GM21381 (cell line): ENCODE results near the gene SULT2B1.
"Not testable (repeated sequence)": the region's sequence is repeated elsewhere in the genome, so short reads cannot be mapped to it uniquely, and the experiment has no call there.

Experiments
- ATAC-seq: cut with Tn5 transposase; IDR thresholded peaks from one replicate; pipeline ENCODE4 v1.9.1; 2021; ENCODE audit warnings: mild to moderate bottlenecking, moderate library complexity; ENCODE audit not compliant: unreplicated experiment

Gene SULT2B1

GRCh38 chr19:48618278-48618915 is 66.4 kb downstream of the SULT2B1 start:
- ATAC-seq: no peak

- ATAC-seq: peak; percentile 81
Observed at GRCh38 chr19:48618916-48619691, 67.1 kb downstream of the SULT2B1 start, which contains the start of the genes RPL18 and SPHK2. Gene RPL18, minus strand, starts transcription at chr19:48619178. Its CDS starts 35 bp downstream, at chr19:48619143. Gene SPHK2, plus strand, starts transcription at chr19:48619506. Its CDS starts 1,009 bp downstream, at chr19:48620515.

DNA sequence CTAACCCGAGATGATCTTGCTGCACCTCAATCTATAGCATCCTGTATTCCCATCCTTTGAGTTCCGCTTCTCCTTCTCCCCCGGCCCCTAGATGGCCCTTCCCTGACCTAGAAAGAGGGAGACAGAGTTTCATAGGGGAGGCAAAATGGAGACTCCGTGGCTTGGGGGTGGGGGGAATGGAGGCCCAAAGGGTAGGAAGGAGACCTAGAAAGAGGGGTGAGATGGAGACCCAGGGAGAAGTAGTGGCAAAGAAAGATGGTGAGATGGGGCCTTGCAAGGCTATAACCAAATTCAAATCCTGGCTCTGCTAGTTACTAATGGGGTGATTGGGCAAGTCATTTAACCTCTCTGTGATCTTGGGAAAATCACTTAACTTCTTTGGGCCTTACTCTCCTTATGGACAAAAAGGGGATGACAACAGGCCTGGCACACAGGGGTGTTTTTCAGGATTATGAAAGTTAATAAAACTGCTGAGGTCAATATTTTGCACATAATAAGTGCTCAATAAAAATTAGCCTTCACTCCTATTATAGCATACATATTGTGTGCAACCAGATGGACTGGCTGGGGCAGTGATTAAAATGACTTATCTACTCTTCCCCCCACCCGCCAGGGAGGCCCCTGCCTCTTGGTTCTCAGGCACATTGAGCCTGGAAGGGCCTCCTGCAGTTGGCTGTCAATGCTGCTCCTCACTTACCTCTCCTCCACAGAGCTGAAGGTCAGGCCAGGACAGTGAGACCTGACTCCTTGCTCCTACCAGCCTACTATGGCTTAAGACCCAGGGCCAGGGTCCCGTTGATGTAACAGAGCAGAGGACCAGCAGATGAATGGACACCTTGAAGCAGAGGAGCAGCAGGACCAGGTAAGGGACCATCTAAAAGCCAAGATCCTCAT is 68.0 kb downstream of the SULT2B1 start:
- ATAC-seq: no peak

- no peak for ATAC-seq
Observed at GRCh38 chr19:48623556-48624066, 71.6 kb downstream of the SULT2B1 start.

DNA sequence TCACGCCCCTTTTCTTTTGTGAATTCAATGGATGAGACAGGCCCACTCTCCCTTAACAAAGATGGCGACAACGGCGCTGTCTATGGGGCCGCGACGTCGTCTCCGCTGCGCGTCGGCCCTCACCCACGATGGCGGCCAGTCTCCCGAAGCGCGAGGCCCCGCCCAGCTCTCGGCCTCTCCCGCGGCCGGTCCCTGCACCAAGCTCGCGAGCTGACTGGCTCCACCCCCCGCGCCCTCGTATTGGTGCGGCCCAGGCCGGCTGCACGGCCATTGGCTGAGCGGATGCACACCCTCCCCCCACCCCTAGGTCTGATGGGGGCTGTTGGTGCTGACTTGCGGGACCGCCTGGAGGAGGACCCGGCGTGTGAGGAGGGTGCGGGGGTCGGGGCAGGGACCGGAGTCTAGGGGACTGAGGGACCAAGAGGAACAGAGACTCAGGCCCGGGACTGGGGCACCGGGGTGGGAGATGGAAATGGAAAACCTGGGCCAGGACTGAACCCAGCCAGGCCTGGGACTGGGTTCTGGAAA is 72.2 kb downstream of the SULT2B1 start:
- peak; percentile 54 for ATAC-seq

- ATAC-seq: no peak
Observed at GRCh38 chr19:48624791-48625723, 73.1 kb downstream of the SULT2B1 start.

GRCh38 chr19:48625891-48626327 is 73.9 kb downstream of the SULT2B1 start:
- no peak for ATAC-seq

- no peak for ATAC-seq
Observed at GRCh38 chr19:48627201-48627864, 75.4 kb downstream of the SULT2B1 start.

DNA sequence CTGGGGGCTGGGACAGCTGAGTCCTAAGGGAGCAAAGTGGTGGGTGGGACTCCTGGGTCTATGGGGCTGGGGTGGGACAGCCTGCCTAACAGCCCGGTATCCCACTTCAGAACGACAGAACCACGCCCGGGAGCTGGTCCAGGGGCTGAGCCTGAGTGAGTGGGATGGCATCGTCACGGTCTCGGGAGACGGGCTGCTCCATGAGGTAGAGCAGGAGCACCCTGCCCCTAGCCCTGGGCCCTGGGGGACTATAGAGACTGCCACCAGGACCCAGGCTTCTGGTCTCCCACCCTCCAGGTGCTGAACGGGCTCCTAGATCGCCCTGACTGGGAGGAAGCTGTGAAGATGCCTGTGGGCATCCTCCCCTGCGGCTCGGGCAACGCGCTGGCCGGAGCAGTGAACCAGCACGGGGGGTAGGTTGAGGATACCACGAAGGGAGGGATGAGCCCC is 75.9 kb downstream of the SULT2B1 start:
- ATAC-seq: no peak

DNA sequence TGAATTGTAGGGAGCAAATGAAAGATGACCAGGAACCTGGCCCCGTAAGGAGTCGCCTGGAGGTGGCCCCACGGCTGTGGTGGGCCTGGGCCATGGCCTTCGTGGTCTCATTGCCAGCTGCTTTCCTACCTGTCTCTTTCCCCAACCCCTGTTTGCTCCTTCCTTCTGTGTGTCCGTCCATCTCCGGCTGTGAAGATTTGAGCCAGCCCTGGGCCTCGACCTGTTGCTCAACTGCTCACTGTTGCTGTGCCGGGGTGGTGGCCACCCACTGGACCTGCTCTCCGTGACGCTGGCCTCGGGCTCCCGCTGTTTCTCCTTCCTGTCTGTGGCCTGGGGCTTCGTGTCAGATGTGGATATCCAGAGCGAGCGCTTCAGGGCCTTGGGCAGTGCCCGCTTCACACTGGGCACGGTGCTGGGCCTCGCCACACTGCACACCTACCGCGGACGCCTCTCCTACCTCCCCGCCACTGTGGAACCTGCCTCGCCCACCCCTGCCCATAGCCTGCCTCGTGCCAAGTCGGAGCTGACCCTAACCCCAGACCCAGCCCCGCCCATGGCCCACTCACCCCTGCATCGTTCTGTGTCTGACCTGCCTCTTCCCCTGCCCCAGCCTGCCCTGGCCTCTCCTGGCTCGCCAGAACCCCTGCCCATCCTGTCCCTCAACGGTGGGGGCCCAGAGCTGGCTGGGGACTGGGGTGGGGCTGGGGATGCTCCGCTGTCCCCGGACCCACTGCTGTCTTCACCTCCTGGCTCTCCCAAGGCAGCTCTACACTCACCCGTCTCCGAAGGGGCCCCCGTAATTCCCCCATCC is 76.7 kb downstream of the SULT2B1 start:
- ATAC-seq: no peak

- no peak for ATAC-seq
Observed at GRCh38 chr19:48629297-48629598, 77.3 kb downstream of the SULT2B1 start.

DNA sequence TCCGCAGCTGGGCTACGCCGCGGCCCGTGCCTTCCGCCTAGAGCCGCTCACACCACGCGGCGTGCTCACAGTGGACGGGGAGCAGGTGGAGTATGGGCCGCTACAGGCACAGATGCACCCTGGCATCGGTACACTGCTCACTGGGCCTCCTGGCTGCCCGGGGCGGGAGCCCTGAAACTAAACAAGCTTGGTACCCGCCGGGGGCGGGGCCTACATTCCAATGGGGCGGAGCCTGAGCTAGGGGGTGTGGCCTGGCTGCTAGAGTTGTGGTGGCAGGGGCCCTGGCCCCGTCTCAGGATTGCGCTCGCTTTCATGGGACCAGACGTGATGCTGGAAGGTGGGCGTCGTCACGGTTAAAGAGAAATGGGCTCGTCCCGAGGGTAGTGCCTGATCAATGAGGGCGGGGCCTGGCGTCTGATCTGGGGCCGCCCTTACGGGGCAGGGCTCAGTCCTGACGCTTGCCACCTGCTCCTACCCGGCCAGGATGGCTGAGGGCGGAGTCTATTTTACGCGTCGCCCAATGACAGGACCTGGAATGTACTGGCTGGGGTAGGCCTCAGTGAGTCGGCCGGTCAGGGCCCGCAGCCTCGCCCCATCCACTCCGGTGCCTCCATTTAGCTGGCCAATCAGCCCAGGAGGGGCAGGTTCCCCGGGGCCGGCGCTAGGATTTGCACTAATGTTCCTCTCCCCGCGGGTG is 77.8 kb downstream of the SULT2B1 start:
- no peak for ATAC-seq

GRCh38 chr19:48630296-48631063 is 78.5 kb downstream of the SULT2B1 start:
- no peak for ATAC-seq

GRCh38 chr19:48631225-48631624 is 79.3 kb downstream of the SULT2B1 start:
- ATAC-seq: no peak

GRCh38 chr19:48632286-48632685 is 80.3 kb downstream of the SULT2B1 start:
- ATAC-seq: not testable (repeated sequence)

DNA sequence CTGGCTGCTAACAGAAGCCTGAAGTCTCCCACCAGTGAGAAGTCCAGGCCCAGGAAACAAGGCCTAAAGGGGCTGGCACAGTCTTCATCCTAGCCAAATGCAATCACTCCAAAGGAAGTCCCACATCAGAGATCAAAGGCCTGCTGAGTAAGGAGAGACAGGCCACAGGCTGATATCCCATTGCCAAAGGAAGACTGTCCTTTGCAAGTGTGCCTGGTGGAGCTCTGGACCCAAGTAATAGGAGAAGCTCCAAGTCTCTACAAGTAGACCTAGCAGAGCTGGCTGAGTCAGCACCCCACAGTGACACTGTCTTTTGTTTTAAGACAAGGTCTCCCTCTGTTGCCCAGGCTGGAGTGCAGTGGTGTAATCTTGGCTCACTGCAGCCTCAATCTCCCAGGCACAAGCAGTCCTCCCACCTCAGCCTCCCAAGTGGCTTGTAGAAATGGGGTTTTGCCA is 80.7 kb downstream of the SULT2B1 start:
- ATAC-seq: no peak
